ENCODE measurements around the gene TBC1D32. TPM values are rescaled to one million over a fixed set of nuclear protein-coding genes. Genes with fewer than 3 reads are reported as not detected.
"Not testable (repeated sequence)": the region's sequence is repeated elsewhere in the genome, so short reads cannot be mapped to it uniquely, and the experiment has no call there.

TBC1D32 gene, protein sequence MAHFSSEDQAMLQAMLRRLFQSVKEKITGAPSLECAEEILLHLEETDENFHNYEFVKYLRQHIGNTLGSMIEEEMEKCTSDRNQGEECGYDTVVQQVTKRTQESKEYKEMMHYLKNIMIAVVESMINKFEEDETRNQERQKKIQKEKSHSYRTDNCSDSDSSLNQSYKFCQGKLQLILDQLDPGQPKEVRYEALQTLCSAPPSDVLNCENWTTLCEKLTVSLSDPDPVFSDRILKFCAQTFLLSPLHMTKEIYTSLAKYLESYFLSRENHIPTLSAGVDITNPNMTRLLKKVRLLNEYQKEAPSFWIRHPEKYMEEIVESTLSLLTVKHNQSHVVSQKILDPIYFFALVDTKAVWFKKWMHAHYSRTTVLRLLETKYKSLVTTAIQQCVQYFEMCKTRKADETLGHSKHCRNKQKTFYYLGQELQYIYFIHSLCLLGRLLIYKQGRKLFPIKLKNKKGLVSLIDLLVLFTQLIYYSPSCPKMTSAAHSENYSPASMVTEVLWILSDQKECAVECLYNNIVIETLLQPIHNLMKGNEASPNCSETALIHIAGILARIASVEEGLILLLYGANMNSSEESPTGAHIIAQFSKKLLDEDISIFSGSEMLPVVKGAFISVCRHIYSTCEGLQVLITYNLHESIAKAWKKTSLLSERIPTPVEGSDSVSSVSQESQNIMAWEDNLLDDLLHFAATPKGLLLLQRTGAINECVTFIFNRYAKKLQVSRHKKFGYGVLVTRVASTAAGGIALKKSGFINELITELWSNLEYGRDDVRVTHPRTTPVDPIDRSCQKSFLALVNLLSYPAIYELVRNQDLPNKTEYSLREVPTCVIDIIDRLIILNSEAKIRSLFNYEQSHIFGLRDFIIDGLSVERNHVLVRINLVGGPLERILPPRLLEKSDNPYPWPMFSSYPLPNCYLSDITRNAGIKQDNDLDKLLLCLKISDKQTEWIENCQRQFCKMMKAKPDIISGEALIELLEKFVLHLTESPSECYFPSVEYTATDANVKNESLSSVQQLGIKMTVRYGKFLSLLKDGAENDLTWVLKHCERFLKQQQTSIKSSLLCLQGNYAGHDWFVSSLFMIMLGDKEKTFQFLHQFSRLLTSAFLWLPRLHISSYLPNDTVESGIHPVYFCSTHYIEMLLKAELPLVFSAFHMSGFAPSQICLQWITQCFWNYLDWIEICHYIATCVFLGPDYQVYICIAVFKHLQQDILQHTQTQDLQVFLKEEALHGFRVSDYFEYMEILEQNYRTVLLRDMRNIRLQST
- total RNA-seq (2014; rRNA removed; shearing (Covaris generic)): 5.4 and 6.0 TPM in 2 replicates

- Histone ChIP-seq H3K36me3 (replicated peaks; ENCODE audit: control insufficient read depth, insufficient read depth, low read length) (no peaks in the 10 kb centered on the region), H3K27me3 (ENCODE audit: control insufficient read depth, insufficient read depth, low read length) (no peaks in the 10 kb centered on the region), H3K4me3 (ENCODE audit: insufficient read depth, low read depth, low read length) (peak within 1 kb of the TSS; percentile 58)
- DNase-seq: peak; percentile 88
These were observed at the start of gene TBC1D32 for GRCh38 chr6:121334299-121335086. Gene TBC1D32, minus strand, starts transcription at chr6:121334480. Its CDS starts 50 bp downstream, at chr6:121334430.

DNA sequence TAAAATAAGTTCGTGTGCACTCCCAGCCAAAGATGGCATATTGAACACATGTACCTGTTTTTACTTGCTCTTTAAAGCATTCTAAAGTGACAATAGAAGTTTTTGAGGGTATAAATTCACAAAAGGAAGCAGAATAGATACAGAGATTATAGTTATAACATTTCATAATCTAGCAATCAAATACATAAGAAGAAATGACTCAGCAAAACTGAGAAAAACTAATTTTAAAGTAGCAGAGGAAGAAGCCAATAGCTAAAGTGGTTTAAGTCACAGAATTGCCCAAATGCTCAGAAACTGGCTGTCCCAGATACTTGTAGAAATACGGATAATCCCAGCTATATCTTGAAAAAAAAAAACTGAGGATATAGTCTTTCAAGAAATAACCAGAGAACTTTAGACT is 49.2 kb upstream of the TBC1D32 start:
- Histone ChIP-seq H3K36me3 (replicated peaks; ENCODE audit: control insufficient read depth, insufficient read depth, low read length) (no peaks in the 10 kb centered on the region), H3K4me3 (ENCODE audit: insufficient read depth, low read depth, low read length) (no peak overlapping the region), H3K27me3 (ENCODE audit: control insufficient read depth, insufficient read depth, low read length) (no peaks in the 10 kb centered on the region)
- DNase-seq: no peak

DNA sequence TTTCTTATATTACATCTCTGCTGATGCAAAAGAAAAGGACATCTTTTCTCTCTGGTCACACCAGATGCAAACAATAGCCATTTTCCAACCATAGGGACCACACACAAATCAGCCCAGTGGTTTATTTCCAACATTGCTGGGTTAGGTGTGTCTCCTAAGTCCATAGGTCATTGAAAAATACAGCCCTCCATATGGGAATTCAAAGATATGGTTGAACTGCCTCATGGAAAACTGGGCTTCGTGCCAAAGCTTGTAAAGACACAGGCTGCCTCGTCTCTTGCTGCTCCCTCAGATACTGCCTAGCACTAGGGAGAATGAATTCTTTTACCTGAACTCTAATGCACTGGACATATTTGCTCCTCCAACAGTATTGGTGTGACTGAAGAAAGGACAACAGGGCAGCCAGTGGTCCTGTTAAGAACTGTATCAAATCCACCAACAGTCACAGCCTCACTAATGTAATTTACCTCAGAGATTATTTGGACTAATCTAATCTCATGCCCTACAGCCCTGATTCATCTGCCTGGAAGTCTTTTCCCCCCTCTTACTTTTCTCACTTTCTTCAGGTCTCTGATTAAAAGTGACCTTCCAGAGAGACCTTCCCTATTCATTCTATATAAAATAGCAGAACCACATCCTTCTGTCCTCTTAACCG is 48.3 kb upstream of the TBC1D32 start:
- H3K4me3 ChIP-seq (ENCODE audit: insufficient read depth, low read depth, low read length): no peak overlapping the region
- no peaks in the 10 kb centered on the region for H3K27me3 ChIP-seq (ENCODE audit: control insufficient read depth, insufficient read depth, low read length)
- no peaks in the 10 kb centered on the region for H3K36me3 ChIP-seq (replicated peaks; ENCODE audit: control insufficient read depth, insufficient read depth, low read length)
- no peak for DNase-seq

DNA sequence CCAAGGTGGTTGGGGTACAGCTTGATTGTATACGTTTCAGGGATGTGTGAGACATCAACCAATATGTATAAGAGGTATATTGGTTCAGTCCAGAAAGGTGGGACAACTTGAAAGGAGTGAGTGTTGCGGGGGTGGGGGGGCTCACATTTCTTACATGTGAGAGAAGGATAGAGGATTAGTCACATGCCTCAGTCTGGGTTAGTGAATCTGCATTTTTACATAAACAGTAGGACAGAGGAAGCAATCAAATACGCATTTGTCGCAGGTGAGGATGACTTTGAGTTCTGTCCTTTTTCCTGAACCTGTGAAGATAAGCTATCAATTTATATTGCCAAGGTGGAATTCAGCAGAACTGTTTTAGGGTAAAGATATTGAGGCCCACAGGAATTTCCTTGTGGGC is 42.1 kb upstream of the TBC1D32 start:
- Histone ChIP-seq H3K36me3 (replicated peaks; ENCODE audit: control insufficient read depth, insufficient read depth, low read length) (no peaks in the 10 kb centered on the region), H3K4me3 (ENCODE audit: insufficient read depth, low read depth, low read length) (no peak overlapping the region), H3K27me3 (ENCODE audit: control insufficient read depth, insufficient read depth, low read length) (no peaks in the 10 kb centered on the region)
- DNase-seq: no peak

- not testable (repeated sequence) for H3K36me3 ChIP-seq (replicated peaks; ENCODE audit: control insufficient read depth, insufficient read depth, low read length); DNase-seq; H3K27me3 ChIP-seq (ENCODE audit: control insufficient read depth, insufficient read depth, low read length); H3K4me3 ChIP-seq (ENCODE audit: insufficient read depth, low read depth, low read length)
These were observed 39.9 kb upstream of the TBC1D32 start for GRCh38 chr6:121374219-121374618.

GRCh38 chr6:121365536-121366521 is 31.5 kb upstream of the TBC1D32 start:
- H3K4me3 ChIP-seq (ENCODE audit: insufficient read depth, low read depth, low read length): no peak overlapping the region
- no peaks in the 10 kb centered on the region for H3K36me3 ChIP-seq (replicated peaks; ENCODE audit: control insufficient read depth, insufficient read depth, low read length)
- no peak for DNase-seq
- no peaks in the 10 kb centered on the region for H3K27me3 ChIP-seq (ENCODE audit: control insufficient read depth, insufficient read depth, low read length)

DNA sequence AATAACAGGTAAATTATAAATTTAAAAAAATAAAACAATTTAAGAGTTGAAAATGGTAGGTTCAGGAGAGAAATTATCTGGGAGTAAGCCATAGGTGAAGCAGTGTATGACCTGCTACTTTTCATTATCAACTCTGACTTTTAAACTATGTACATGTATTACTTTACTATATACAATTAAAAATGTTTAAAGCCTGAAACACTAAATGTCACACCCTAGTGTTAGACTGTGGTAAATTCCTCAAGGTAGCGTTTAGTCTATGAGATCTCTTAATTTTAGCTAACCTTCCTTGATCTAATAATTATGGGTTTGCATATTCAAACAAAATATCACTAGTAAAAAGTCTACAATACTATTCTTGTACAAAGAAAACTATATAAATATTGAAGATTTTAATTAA is 22.3 kb upstream of the TBC1D32 start:
- no peak for DNase-seq
- Histone ChIP-seq H3K36me3 (replicated peaks; ENCODE audit: control insufficient read depth, insufficient read depth, low read length) (no peaks in the 10 kb centered on the region), H3K27me3 (ENCODE audit: control insufficient read depth, insufficient read depth, low read length) (no peaks in the 10 kb centered on the region), H3K4me3 (ENCODE audit: insufficient read depth, low read depth, low read length) (no peak overlapping the region)

- Histone ChIP-seq H3K4me3 (ENCODE audit: insufficient read depth, low read depth, low read length) (no peak overlapping the region), H3K36me3 (replicated peaks; ENCODE audit: control insufficient read depth, insufficient read depth, low read length) (no peaks in the 10 kb centered on the region), H3K27me3 (ENCODE audit: control insufficient read depth, insufficient read depth, low read length) (no peaks in the 10 kb centered on the region)
- DNase-seq: no peak
These were observed 20.5 kb upstream of the TBC1D32 start for GRCh38 chr6:121354764-121355163.

DNA sequence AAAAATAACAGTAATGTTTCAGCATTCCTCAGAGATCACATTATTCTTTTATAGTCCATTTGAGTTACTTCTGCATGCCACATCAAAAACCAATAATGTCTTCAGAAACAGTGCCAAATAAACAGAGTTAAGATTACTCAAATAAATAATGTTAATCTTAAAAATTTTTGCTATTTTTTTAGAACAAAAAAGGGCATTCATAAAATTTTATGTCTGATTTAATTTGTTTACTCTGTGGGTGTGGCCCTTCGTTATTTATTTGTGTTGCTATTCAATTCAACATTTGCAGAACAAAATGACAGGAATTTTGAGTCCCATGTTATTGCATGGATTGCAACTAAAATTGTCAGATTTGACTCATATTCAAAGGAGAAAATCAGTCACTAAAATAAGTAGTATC is 18.7 kb upstream of the TBC1D32 start:
- Histone ChIP-seq H3K27me3 (ENCODE audit: control insufficient read depth, insufficient read depth, low read length) (no peaks in the 10 kb centered on the region), H3K4me3 (ENCODE audit: insufficient read depth, low read depth, low read length) (no peak overlapping the region), H3K36me3 (replicated peaks; ENCODE audit: control insufficient read depth, insufficient read depth, low read length) (no peaks in the 10 kb centered on the region)
- DNase-seq: no peak

- Histone ChIP-seq H3K27me3 (ENCODE audit: control insufficient read depth, insufficient read depth, low read length) (no peaks in the 10 kb centered on the region), H3K4me3 (ENCODE audit: insufficient read depth, low read depth, low read length) (no peak overlapping the region), H3K36me3 (replicated peaks; ENCODE audit: control insufficient read depth, insufficient read depth, low read length) (no peaks in the 10 kb centered on the region)
- no peak for DNase-seq
These were observed 17.6 kb upstream of the TBC1D32 start for GRCh38 chr6:121351916-121352315.

GRCh38 chr6:121349596-121349995 is 15.3 kb upstream of the TBC1D32 start:
- no peaks in the 10 kb centered on the region for H3K36me3 ChIP-seq (replicated peaks; ENCODE audit: control insufficient read depth, insufficient read depth, low read length)
- H3K4me3 ChIP-seq (ENCODE audit: insufficient read depth, low read depth, low read length): no peak overlapping the region
- no peak for DNase-seq
- no peaks in the 10 kb centered on the region for H3K27me3 ChIP-seq (ENCODE audit: control insufficient read depth, insufficient read depth, low read length)

DNA sequence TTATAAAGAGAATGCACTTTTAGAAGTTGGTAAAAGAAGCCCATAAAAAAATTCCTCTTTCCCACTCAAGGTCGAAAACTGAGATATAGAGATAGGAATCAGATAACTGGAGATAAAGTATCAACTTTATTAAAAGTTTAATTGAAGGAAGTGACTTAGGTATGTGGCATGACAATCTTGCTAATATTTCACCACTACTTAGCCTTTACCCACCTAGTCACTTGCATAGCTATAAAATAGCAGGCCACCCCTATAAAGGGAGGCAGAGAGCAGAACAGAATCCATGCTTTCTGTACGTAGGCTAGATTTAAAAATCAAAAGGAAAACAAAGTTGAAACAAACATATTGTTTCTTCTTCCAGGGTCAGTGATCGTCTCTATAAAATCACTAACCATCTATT is 13.2 kb upstream of the TBC1D32 start:
- H3K4me3 ChIP-seq (ENCODE audit: insufficient read depth, low read depth, low read length): no peak overlapping the region
- H3K36me3 ChIP-seq (replicated peaks; ENCODE audit: control insufficient read depth, insufficient read depth, low read length): no peaks in the 10 kb centered on the region
- no peak for DNase-seq
- no peaks in the 10 kb centered on the region for H3K27me3 ChIP-seq (ENCODE audit: control insufficient read depth, insufficient read depth, low read length)
